Dermis blood vessel endothelial cell (primary cell): Measurements from ENCODE around the gene SMC2. TPM values are rescaled to one million over a fixed set of nuclear protein-coding genes. Genes with fewer than 3 reads are reported as not detected.

Experiments used
- DNase-seq: peaks from one replicate; pipeline ENCODE4 v3.0.0; 2010
- total RNA-seq: library from RNA; depleted of rRNA; stranded (reverse); fragments of >200 nt; gene quantifications from 2 replicates; pipeline ENCODE4 v1.2.3, GENCODE V29; 2014

Gene SMC2
- total RNA-seq, 1 donor from 2014 or later, result 15.5 TPM

GRCh38 chr9:104107799-104108198 lies 13.7 kb downstream of the SMC2 start:
- no peak for DNase-seq

DNA sequence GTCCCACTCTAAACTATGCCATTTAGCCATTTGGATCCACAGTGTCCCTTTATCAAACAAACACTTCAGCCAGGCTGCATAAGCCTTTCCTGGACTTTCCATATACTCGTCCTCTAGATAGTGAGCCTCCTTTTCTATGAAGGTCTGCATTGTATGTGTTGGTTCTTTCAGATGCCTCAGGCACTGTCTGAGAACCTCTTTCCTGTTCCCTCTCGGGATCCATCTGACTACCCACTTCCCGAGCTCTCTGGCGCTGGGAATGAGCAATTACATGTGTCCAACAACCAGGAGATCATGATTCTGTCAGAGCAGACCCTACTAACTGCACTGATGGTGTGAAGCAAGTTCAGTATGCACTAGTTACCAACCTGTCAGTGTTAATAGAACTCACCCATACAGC lies 14.2 kb downstream of the SMC2 start:
- DNase-seq, result no peak

DNA sequence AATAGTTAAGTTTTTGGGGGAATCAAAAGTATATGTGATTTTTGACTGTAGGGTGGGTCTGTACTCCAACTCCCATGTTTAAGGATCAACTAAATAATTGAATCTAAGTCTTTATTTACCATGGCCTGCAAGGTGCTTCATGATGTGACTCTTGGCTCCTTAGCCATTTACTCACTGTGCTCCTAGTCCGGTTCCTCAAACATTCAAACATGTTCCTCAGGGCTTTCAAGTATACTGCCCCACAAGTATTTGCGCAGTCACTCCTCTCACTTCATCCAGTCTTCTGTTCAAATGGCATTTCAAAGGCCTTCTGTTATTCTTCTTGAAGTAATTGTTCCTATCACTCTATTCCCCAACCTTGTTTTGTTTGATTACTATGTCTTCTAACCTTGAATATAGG lies 16.4 kb downstream of the SMC2 start:
- DNase-seq, result no peak

DNA sequence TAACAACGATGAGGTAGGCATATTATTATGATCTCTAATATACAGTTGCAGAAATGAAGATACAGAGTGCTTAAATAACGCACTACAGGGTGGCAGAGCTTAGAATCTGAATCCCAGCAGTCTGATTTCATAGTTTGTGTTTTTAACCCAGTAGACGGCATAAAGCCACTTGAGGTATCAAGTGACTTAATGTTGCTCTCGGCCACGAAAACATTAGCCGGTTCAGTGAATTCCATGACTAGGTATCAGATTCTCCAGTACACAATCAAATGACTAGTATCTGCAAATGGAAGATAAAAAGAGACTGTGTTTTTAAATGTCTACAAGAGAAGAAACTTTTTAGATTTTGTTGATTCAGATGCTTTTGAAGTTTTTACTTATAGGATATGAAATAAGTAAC lies 24.8 kb downstream of the SMC2 start:
- DNase-seq, result no peak

- DNase-seq, result no peak
These were observed 26.9 kb downstream of the SMC2 start for GRCh38 chr9:104121022-104121421.

- no peak for DNase-seq
These were observed 44.2 kb downstream of the SMC2 start for GRCh38 chr9:104138243-104138868.

DNA sequence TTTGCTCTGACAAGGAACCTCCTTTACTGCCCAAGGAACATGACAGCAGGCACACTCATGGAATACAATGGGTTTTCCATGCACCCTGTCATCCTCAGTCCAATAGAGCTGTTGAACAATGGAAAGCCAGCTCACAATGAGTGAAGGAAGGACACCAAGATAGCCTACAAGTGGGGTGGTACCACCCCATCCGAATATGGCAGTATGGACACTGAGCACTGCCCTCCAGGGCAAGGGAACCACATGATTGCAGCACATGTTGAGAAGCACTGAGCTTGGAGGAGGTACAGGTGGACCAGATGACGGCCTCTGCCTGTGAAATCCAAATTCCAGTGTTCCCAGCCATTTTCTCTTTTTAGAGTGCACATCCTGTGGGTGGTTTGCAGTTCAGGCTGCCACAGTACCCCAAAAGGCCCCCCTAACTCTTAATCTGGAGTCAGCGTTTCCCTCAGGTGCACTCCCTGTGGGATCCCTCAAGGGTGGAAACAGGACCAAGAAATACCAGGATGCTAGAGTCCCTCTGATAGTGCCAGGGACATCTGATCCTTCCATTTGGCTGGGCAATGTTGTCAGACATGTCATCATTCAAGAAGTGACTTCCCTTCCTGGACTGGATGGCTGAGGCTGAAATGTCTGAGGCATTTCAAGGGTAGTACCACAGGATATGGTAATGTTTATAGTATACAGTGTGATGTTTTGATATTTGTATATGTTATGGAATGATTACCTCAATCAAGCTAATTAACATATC lies 48.9 kb downstream of the SMC2 start:
- no peak for DNase-seq

GRCh38 chr9:104143550-104143910 lies 49.4 kb downstream of the SMC2 start:
- DNase-seq, result no peak

GRCh38 chr9:104144336-104144735 lies 50.2 kb downstream of the SMC2 start:
- DNase-seq, result no peak

GRCh38 chr9:104173067-104173466 lies 79.0 kb downstream of the SMC2 start:
- no peak for DNase-seq

- DNase-seq, result peak; percentile 14
These were observed 83.0 kb downstream of the SMC2 start for GRCh38 chr9:104177003-104177611.

DNA sequence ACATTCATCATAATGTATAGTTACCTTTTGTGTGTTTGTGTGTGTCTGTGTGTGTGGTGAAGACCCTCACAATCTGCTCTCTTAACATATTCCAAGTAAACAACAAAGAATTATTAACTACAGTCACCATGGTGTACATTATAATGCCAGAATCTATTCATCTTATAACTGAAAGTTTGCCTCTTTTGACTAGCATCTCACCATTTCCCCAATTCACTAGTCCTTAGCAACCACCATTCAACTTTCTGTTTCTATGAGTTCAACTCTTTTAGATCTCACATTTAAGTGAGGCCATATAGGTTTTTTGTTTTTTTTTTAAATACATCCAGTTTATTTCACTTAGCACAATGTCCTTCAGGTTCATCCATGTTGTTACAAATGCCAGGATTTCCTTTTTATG lies 83.6 kb downstream of the SMC2 start:
- no peak for DNase-seq
